H9 (cell line): ENCODE data around the gene SLC38A5. TPM values are rescaled to one million over a fixed set of nuclear protein-coding genes. Genes with fewer than 3 reads are reported as not detected.

Experiments used
- DNase-seq: peaks from one replicate; pipeline ENCODE4 v3.0.0-alpha.2; 2017
- H2AFZ ChIP-seq: one replicate; pipeline ENCODE4 v1.6.1; 2013; ENCODE audit warnings: mild to moderate bottlenecking, low read length, control low read depth, moderate library complexity
- H2AK5ac ChIP-seq: 2 replicates; pipeline ENCODE4 v1.6.1; 2013; ENCODE audit warnings: low read length, control low read depth, mixed read lengths; ENCODE audit not compliant: insufficient read length
- H2BK120ac ChIP-seq: one replicate; pipeline ENCODE4 v1.6.1; 2013; ENCODE audit warnings: low read depth, mild to moderate bottlenecking, low read length, control low read depth, inconsistent platforms; ENCODE audit not compliant: poor library complexity, severe bottlenecking
- H2BK12ac ChIP-seq: 2 replicates; pipeline ENCODE4 v1.6.1; 2013; ENCODE audit warnings: low read length, control low read depth, mixed read lengths, low read depth; ENCODE audit not compliant: insufficient read length
- H2BK15ac ChIP-seq: 2 replicates; pipeline ENCODE4 v1.6.1; 2013; ENCODE audit warnings: low read depth, low read length, control low read depth
- H2BK20ac ChIP-seq: one replicate; pipeline ENCODE4 v1.6.1; 2013; ENCODE audit warnings: low read depth, mild to moderate bottlenecking, low read length, control low read depth, inconsistent platforms; ENCODE audit not compliant: poor library complexity, severe bottlenecking
- H2BK5ac ChIP-seq: 2 replicates; pipeline ENCODE4 v1.6.1; 2013; ENCODE audit warnings: low read length, control low read depth, mixed read lengths; ENCODE audit not compliant: insufficient read length
- H3K14ac ChIP-seq: 2 replicates; pipeline ENCODE4 v1.6.1; 2013; ENCODE audit warnings: low read length, control low read depth; ENCODE audit not compliant: insufficient read depth
- H3K18ac ChIP-seq: 2 replicates; pipeline ENCODE4 v1.6.1; 2013; ENCODE audit warnings: low read depth, mild to moderate bottlenecking, mixed read lengths, low read length, control low read depth; ENCODE audit not compliant: insufficient read length
- H3K23ac ChIP-seq: 2 replicates; pipeline ENCODE4 v1.6.1; 2013; ENCODE audit warnings: low read length, control low read depth, mixed read lengths, low read depth; ENCODE audit not compliant: insufficient read length
- H3K23me2 ChIP-seq: 2 replicates; pipeline ENCODE4 v1.6.1; 2013; ENCODE audit warnings: low read depth, mild to moderate bottlenecking, mixed read lengths, low read length, control low read depth; ENCODE audit not compliant: insufficient read length, poor library complexity, severe bottlenecking
- H3K27ac ChIP-seq: 2 replicates; pipeline ENCODE4 v1.5.1; 2013; ENCODE audit warnings: low read length, control low read depth, mixed read lengths, low read depth; ENCODE audit not compliant: insufficient read length
- H3K27me3 ChIP-seq: 2 replicates; pipeline ENCODE4 v1.6.1; 2013; ENCODE audit warnings: low read length, control low read depth, inconsistent platforms; ENCODE audit not compliant: insufficient read depth
- H3K4ac ChIP-seq: 2 replicates; pipeline ENCODE4 v1.6.1; 2013; ENCODE audit warnings: low read depth, mild to moderate bottlenecking, control low read depth, inconsistent platforms, low read length, moderate library complexity
- H3K4me1 ChIP-seq: 2 replicates; pipeline ENCODE4 v1.6.1; 2013; ENCODE audit warnings: low read length, control low read depth, inconsistent platforms; ENCODE audit not compliant: insufficient read depth
- H3K4me2 ChIP-seq: 2 replicates; pipeline ENCODE4 v1.6.1; 2013; ENCODE audit warnings: low read length, control low read depth, mixed read lengths; ENCODE audit not compliant: insufficient read length, insufficient read depth
- H3K56ac ChIP-seq: 2 replicates; pipeline ENCODE4 v1.6.1; 2013; ENCODE audit warnings: low read depth, mild to moderate bottlenecking, mixed read lengths, low read length, control low read depth; ENCODE audit not compliant: insufficient read length
- H3K79me1 ChIP-seq: 2 replicates; pipeline ENCODE4 v1.6.1; 2013; ENCODE audit warnings: low read depth, mild to moderate bottlenecking, moderate library complexity, low read length, control low read depth, inconsistent platforms; ENCODE audit not compliant: insufficient read depth, poor library complexity, severe bottlenecking
- H3K79me2 ChIP-seq: 2 replicates; pipeline ENCODE4 v1.6.1; 2013; ENCODE audit warnings: low read length, control low read depth, inconsistent platforms; ENCODE audit not compliant: insufficient read depth
- H3K9ac ChIP-seq: 2 replicates; pipeline ENCODE4 v1.6.1; 2013; ENCODE audit warnings: low read length, control low read depth, mixed read lengths; ENCODE audit not compliant: insufficient read length; ENCODE audit errors: extremely low read depth
- H3K9me3 ChIP-seq: one replicate; pipeline ENCODE4 v1.6.1; 2013; ENCODE audit warnings: low read depth, low read length, inconsistent platforms; ENCODE audit not compliant: control insufficient read depth
- H3T11ph ChIP-seq: one replicate; pipeline ENCODE4 v1.6.1; 2013; ENCODE audit warnings: mild to moderate bottlenecking, low read length, control low read depth, inconsistent platforms
- H4K20me1 ChIP-seq: one replicate; pipeline ENCODE4 v1.6.1; 2013; ENCODE audit not compliant: control insufficient read depth, insufficient read length, insufficient read depth
- H4K5ac ChIP-seq: 2 replicates; pipeline ENCODE4 v1.6.1; 2013; ENCODE audit warnings: low read depth, mild to moderate bottlenecking, mixed read lengths, low read length, control low read depth; ENCODE audit not compliant: insufficient read length
- H4K8ac ChIP-seq: replicated peaks from 2 replicates; pipeline ENCODE4 v1.6.1; 2013; ENCODE audit warnings: low read length, control low read depth, mixed read lengths, low read depth; ENCODE audit not compliant: insufficient read length
- H4K91ac ChIP-seq: 2 replicates; pipeline ENCODE4 v1.6.1; 2013; ENCODE audit warnings: low read depth, mild to moderate bottlenecking, moderate library complexity, mixed read lengths, low read length, control low read depth; ENCODE audit not compliant: insufficient read length
- H3K27ac Mint-ChIP-seq, 3 experiments: 2 replicates in 2 of 3; 3 replicates in 1 of 3; pipeline ENCODE4 v1.8.0; 2020 to 2021; ENCODE audit warnings: mixed read lengths in 3 of 3, mild to moderate bottlenecking in 1 of 3, moderate library complexity in 1 of 3
- H3K27me3 Mint-ChIP-seq: 2 replicates; pipeline ENCODE4 v1.8.0; 2021; ENCODE audit warnings: low read depth, mild to moderate bottlenecking, moderate library complexity, mixed read lengths
- H3K36me3 Mint-ChIP-seq, 3 experiments: 2 replicates in 2 of 3; 3 replicates in 1 of 3; pipeline ENCODE4 v1.8.0; 2020 to 2021; ENCODE audit warnings: low read depth in 3 of 3, mixed read lengths in 3 of 3; ENCODE audit not compliant: insufficient read depth in 1 of 3
- H3K4me1 Mint-ChIP-seq, 2 experiments: 2 replicates each; pipeline ENCODE4 v1.8.0; 2020; ENCODE audit warnings: mixed read lengths in 2 of 2
- H3K4me3 Mint-ChIP-seq, 2 experiments: 2 replicates in 1 of 2; 3 replicates in 1 of 2; pipeline ENCODE4 v1.8.0; 2020 to 2021; ENCODE audit warnings: mild to moderate bottlenecking in 2 of 2, mixed read lengths in 2 of 2, moderate library complexity in 1 of 2
- H3K9me3 Mint-ChIP-seq, 2 experiments: 2 replicates in 1 of 2; 3 replicates in 1 of 2; pipeline ENCODE4 v1.8.0; 2020; ENCODE audit warnings: mild to moderate bottlenecking in 2 of 2, mixed read lengths in 2 of 2, moderate library complexity in 1 of 2
- WGBS: extraction: QIAGEN DNeasy Blood & Tissue Kit; methylation state at CpG from one replicate; pipeline ENCODE4 v1.1.7; 2013; ENCODE audit warnings: missing lambda C conversion rate, low lambda C conversion rate, mixed read lengths; ENCODE audit not compliant: insufficient read length; ENCODE audit errors: extremely low coverage; 5-methylcytosine and 5-hydroxymethylcytosine counted together
- total RNA-seq: library from RNA; stranded (reverse); gene quantifications from 2 replicates; pipeline ENCODE4 v1.2.1, GENCODE V29; 2021
- TF ChIP-seq, protein P1 (sequence below): fragments of 200-600 bp; sonication (generic); conservative IDR thresholded peaks from 3 replicates; pipeline ENCODE4 v1.8.0; 2021; ENCODE audit warnings: antibody characterized with exemption, mild to moderate bottlenecking

The SLC38A5 gene
- total RNA-seq, 1 experiment from 2014 or later: 28.3 TPM

DNA sequence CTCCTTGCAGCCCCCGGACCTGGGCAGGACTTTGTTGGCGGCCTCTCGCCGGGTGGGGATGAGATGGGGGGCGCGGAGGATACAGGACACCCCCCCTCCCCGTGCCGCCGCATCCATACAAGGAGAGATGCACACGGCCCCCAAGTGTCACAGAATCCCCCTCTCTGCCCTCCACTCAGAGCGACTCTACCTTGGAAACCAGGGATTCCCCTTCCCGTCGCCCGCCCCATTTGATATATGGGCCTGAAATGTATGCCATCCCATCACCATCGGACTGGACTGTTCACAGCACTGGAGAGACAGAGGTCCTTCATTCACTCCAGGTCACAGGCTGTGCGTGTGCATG, 39.2 kb upstream of the SLC38A5 start:
- peak overlapping the region; percentile 45 for H3K4me2 ChIP-seq
- no peak overlapping the region for H2BK12ac ChIP-seq
- Mint-ChIP-seq H3K27me3 (peaks cover 4% of the 10 kb centered on the region), H3K9me3 (peaks cover 62 to 67% of the 10 kb centered on the region in 2 experiments), H3K4me1 (peaks cover 3 to 8% of the 10 kb centered on the region in 2 experiments; a peak in 3 of 4 replicates), H3K36me3 (peaks cover 4 to 13% (median 10%) of the 10 kb centered on the region in 3 experiments; a peak in 5 of 7 replicates), H3K4me3 (peak overlapping the region; percentile 83 to 91), H3K27ac (no peak overlapping the region)
- peaks cover 45% of the 10 kb centered on the region for H3K9me3 ChIP-seq
- no peak overlapping the region for H2BK15ac ChIP-seq
- H3T11ph ChIP-seq: no peak overlapping the region
- H4K91ac ChIP-seq: no peak overlapping the region
- H2AFZ ChIP-seq: no peak overlapping the region
- no peak overlapping the region for H4K5ac ChIP-seq
- H3K79me1 ChIP-seq: no peaks in the 10 kb centered on the region
- no CpG with 5 or more reads among the region's 16 CpGs for WGBS
- no peaks in the 10 kb centered on the region for H3K4me1 ChIP-seq
- no peak overlapping the region for H3K14ac ChIP-seq
- no peak overlapping the region for H2BK5ac ChIP-seq
- no peaks in the 10 kb centered on the region for H4K20me1 ChIP-seq
- TF ChIP-seq, protein P1, sequence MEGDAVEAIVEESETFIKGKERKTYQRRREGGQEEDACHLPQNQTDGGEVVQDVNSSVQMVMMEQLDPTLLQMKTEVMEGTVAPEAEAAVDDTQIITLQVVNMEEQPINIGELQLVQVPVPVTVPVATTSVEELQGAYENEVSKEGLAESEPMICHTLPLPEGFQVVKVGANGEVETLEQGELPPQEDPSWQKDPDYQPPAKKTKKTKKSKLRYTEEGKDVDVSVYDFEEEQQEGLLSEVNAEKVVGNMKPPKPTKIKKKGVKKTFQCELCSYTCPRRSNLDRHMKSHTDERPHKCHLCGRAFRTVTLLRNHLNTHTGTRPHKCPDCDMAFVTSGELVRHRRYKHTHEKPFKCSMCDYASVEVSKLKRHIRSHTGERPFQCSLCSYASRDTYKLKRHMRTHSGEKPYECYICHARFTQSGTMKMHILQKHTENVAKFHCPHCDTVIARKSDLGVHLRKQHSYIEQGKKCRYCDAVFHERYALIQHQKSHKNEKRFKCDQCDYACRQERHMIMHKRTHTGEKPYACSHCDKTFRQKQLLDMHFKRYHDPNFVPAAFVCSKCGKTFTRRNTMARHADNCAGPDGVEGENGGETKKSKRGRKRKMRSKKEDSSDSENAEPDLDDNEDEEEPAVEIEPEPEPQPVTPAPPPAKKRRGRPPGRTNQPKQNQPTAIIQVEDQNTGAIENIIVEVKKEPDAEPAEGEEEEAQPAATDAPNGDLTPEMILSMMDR: no peak
- H3K4ac ChIP-seq: no peak overlapping the region
- no peak overlapping the region for H3K27ac ChIP-seq
- no peak overlapping the region for H3K23ac ChIP-seq
- no peaks in the 10 kb centered on the region for H3K79me2 ChIP-seq
- no peak overlapping the region for H4K8ac ChIP-seq
- no peak overlapping the region for H2BK20ac ChIP-seq
- DNase-seq: no peak
- H3K23me2 ChIP-seq: peaks cover 5% of the 10 kb centered on the region
- H3K18ac ChIP-seq: no peak overlapping the region
- H3K9ac ChIP-seq: peak overlapping the region; percentile 7
- H2BK120ac ChIP-seq: no peak overlapping the region
- H2AK5ac ChIP-seq: no peak overlapping the region
- no peaks in the 10 kb centered on the region for H3K27me3 ChIP-seq
- no peak overlapping the region for H3K56ac ChIP-seq
